ENCODE results near the gene AMN1.
A peak's percentile ranks its signal among the peaks of the same experiment; 100 is the strongest.

AMN1 gene

GRCh38 chr12:31659087-31659942, 69.5 kb downstream of the AMN1 start, which contains the start of gene ETFBKMT:
TSS of gene ETFBKMT (plus strand) at chr12:31659688. CDS start at chr12:31661954, 2,266 bp downstream.
- peak within 1 kb of the TSS; percentile 92 for H3K4me3 ChIP-seq (ENCODE audit: low read depth, low read length)
- DNase-seq (ENCODE audit: low read depth), result peak; percentile 98
- TF ChIP-seq CTCF (IDR thresholded peaks at IDR 0.05; ENCODE audit: insufficient read depth, low read depth, low read length, missing control alignments), result peak; percentile 30

GRCh38 chr12:31658471-31659086, 70.2 kb downstream of the AMN1 start:
- no peak for TF ChIP-seq CTCF (IDR thresholded peaks at IDR 0.05; ENCODE audit: insufficient read depth, low read depth, low read length, missing control alignments)
- no peak for DNase-seq (ENCODE audit: low read depth)
- H3K4me3 ChIP-seq (ENCODE audit: low read depth, low read length), result peak overlapping the region; percentile 92

GRCh38 chr12:31655792-31656191, 73.0 kb downstream of the AMN1 start:
- DNase-seq (ENCODE audit: low read depth), result no peak
- no peak for TF ChIP-seq CTCF (IDR thresholded peaks at IDR 0.05; ENCODE audit: insufficient read depth, low read depth, low read length, missing control alignments)

GRCh38 chr12:31655208-31655607, 73.6 kb downstream of the AMN1 start:
- H3K4me3 ChIP-seq (ENCODE audit: low read depth, low read length), result no peak overlapping the region
- TF ChIP-seq CTCF (IDR thresholded peaks at IDR 0.05; ENCODE audit: insufficient read depth, low read depth, low read length, missing control alignments), result no peak
- DNase-seq (ENCODE audit: low read depth), result no peak

More at GRCh38 chr12:31655792-31656191, 73.0 kb downstream of the AMN1 start:
- H3K4me3 ChIP-seq (ENCODE audit: low read depth, low read length), result no peak overlapping the region

GRCh38 chr12:31651893-31652521, 76.8 kb downstream of the AMN1 start:
- no peak overlapping the region for H3K4me3 ChIP-seq (ENCODE audit: low read depth, low read length)
- no peak for TF ChIP-seq CTCF (IDR thresholded peaks at IDR 0.05; ENCODE audit: insufficient read depth, low read depth, low read length, missing control alignments)
- no peak for DNase-seq (ENCODE audit: low read depth)

GRCh38 chr12:31650918-31651317, 77.9 kb downstream of the AMN1 start:
- no peak for TF ChIP-seq CTCF (IDR thresholded peaks at IDR 0.05; ENCODE audit: insufficient read depth, low read depth, low read length, missing control alignments)
- DNase-seq (ENCODE audit: low read depth), result no peak
- no peak overlapping the region for H3K4me3 ChIP-seq (ENCODE audit: low read depth, low read length)
